ENCODE data around the gene CADM1.

Gene CADM1

GRCh38 chr11:115384236-115384635, 120.0 kb downstream of the CADM1 start:
- Histone ChIP-seq H3K36me3 (ENCODE audit: control insufficient read depth, insufficient read depth, low read length) (no peaks in the 10 kb centered on the region), H3K4me1 (ENCODE audit: control insufficient read depth, insufficient read depth, low read length) (peaks cover 6% of the 10 kb centered on the region), H3K9ac (ENCODE audit: low read depth, low read length) (no peak overlapping the region), H3K9me3 (ENCODE audit: control insufficient read depth, insufficient read depth, low read length) (no peaks in the 10 kb centered on the region), H3K27me3 (ENCODE audit: control insufficient read depth, insufficient read depth, low read length) (peaks cover 59% of the 10 kb centered on the region), H3K4me3 (ENCODE audit: low read depth, low read length) (no peak overlapping the region)

- Histone ChIP-seq H3K4me3 (ENCODE audit: low read depth, low read length) (no peak overlapping the region), H3K9ac (ENCODE audit: low read depth, low read length) (no peak overlapping the region), H3K27me3 (ENCODE audit: control insufficient read depth, insufficient read depth, low read length) (peaks cover 51% of the 10 kb centered on the region), H3K36me3 (ENCODE audit: control insufficient read depth, insufficient read depth, low read length) (no peaks in the 10 kb centered on the region), H3K4me1 (ENCODE audit: control insufficient read depth, insufficient read depth, low read length) (peaks cover 6% of the 10 kb centered on the region), H3K9me3 (ENCODE audit: control insufficient read depth, insufficient read depth, low read length) (no peaks in the 10 kb centered on the region)
Observed at GRCh38 chr11:115383431-115383830, 120.8 kb downstream of the CADM1 start.

DNA sequence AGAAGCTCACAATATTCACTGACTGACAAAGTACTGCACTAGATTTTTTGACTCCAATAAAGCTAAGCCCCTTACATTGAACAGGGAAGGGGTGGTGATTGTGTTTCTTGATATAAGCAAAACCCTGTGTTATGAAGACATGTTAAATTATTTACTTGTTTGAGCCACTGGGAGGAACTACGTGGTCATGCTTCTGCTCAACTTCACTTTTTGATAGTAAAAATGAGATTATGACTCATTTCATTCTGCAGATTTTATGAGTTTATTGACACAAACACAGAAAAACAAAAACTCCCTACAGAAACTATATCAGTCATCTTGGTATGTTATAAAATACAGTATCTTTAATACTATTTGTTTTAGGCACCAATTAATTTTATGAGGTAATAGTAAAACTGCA, 124.7 kb downstream of the CADM1 start:
- no peak overlapping the region for H3K4me3 ChIP-seq (ENCODE audit: low read depth, low read length)
- H3K27me3 ChIP-seq (ENCODE audit: control insufficient read depth, insufficient read depth, low read length): peaks cover 12% of the 10 kb centered on the region
- no peak overlapping the region for H3K9ac ChIP-seq (ENCODE audit: low read depth, low read length)
- H3K36me3 ChIP-seq (ENCODE audit: control insufficient read depth, insufficient read depth, low read length): no peaks in the 10 kb centered on the region
- H3K4me1 ChIP-seq (ENCODE audit: control insufficient read depth, insufficient read depth, low read length): peaks cover 6% of the 10 kb centered on the region
- H3K9me3 ChIP-seq (ENCODE audit: control insufficient read depth, insufficient read depth, low read length): no peaks in the 10 kb centered on the region

GRCh38 chr11:115378557-115378956, 125.7 kb downstream of the CADM1 start:
- no peaks in the 10 kb centered on the region for H3K36me3 ChIP-seq (ENCODE audit: control insufficient read depth, insufficient read depth, low read length)
- peaks cover 6% of the 10 kb centered on the region for H3K4me1 ChIP-seq (ENCODE audit: control insufficient read depth, insufficient read depth, low read length)
- no peak overlapping the region for H3K9ac ChIP-seq (ENCODE audit: low read depth, low read length)
- H3K4me3 ChIP-seq (ENCODE audit: low read depth, low read length): no peak overlapping the region
- H3K9me3 ChIP-seq (ENCODE audit: control insufficient read depth, insufficient read depth, low read length): no peaks in the 10 kb centered on the region
- peaks cover 4% of the 10 kb centered on the region for H3K27me3 ChIP-seq (ENCODE audit: control insufficient read depth, insufficient read depth, low read length)

DNA sequence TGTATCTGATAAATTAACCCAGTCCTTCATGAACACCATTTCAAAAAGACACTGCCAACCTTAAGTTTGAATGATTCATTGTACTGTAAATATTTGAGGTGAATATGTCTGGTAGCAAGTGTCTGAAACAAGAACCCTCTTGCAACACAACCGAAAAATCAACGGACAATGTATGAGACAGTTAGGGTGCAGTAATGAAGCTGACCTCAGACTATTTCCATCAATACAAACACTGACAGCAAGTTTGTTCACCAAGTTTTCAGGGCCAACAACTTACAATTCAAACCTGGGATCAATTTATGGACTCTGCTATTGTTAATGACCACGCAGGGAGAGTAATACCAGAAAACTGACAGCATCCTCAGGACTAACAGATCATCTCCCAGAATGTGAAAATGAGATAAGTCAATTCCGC, 126.3 kb downstream of the CADM1 start:
- H3K4me3 ChIP-seq (ENCODE audit: low read depth, low read length): no peak overlapping the region
- H3K9me3 ChIP-seq (ENCODE audit: control insufficient read depth, insufficient read depth, low read length): no peaks in the 10 kb centered on the region
- no peaks in the 10 kb centered on the region for H3K36me3 ChIP-seq (ENCODE audit: control insufficient read depth, insufficient read depth, low read length)
- H3K4me1 ChIP-seq (ENCODE audit: control insufficient read depth, insufficient read depth, low read length): peaks cover 6% of the 10 kb centered on the region
- no peaks in the 10 kb centered on the region for H3K27me3 ChIP-seq (ENCODE audit: control insufficient read depth, insufficient read depth, low read length)
- no peak overlapping the region for H3K9ac ChIP-seq (ENCODE audit: low read depth, low read length)

DNA sequence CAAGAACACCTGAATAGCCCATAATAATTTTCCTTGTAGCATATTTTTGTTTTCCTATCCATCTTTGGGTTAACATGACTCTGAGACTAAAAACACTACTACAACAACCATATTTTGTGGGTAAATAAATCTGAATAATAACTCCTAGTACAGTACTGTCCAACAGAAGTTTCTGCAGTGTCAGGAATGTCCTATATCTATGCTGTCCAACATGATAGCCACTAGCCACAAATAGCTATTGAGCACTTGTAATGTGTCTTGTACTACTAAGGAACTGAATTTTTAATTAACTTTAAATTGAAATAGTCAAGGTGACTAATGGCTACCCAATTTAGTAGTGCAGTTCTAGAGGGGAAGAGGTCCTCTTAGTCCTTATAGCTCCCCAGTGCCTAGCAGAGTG, 135.6 kb downstream of the CADM1 start:
- H3K36me3 ChIP-seq (ENCODE audit: control insufficient read depth, insufficient read depth, low read length): no peaks in the 10 kb centered on the region
- no peak overlapping the region for H3K4me3 ChIP-seq (ENCODE audit: low read depth, low read length)
- H3K4me1 ChIP-seq (ENCODE audit: control insufficient read depth, insufficient read depth, low read length): peaks cover 5% of the 10 kb centered on the region
- H3K27me3 ChIP-seq (ENCODE audit: control insufficient read depth, insufficient read depth, low read length): no peaks in the 10 kb centered on the region
- no peak overlapping the region for H3K9ac ChIP-seq (ENCODE audit: low read depth, low read length)
- no peaks in the 10 kb centered on the region for H3K9me3 ChIP-seq (ENCODE audit: control insufficient read depth, insufficient read depth, low read length)

- no peaks in the 10 kb centered on the region for H3K9me3 ChIP-seq (ENCODE audit: control insufficient read depth, insufficient read depth, low read length)
- H3K36me3 ChIP-seq (ENCODE audit: control insufficient read depth, insufficient read depth, low read length): no peaks in the 10 kb centered on the region
- H3K4me1 ChIP-seq (ENCODE audit: control insufficient read depth, insufficient read depth, low read length): peaks cover 5% of the 10 kb centered on the region
- no peaks in the 10 kb centered on the region for H3K27me3 ChIP-seq (ENCODE audit: control insufficient read depth, insufficient read depth, low read length)
- no peak overlapping the region for H3K9ac ChIP-seq (ENCODE audit: low read depth, low read length)
- no peak overlapping the region for H3K4me3 ChIP-seq (ENCODE audit: low read depth, low read length)
Observed at GRCh38 chr11:115366826-115367225, 137.4 kb downstream of the CADM1 start.

DNA sequence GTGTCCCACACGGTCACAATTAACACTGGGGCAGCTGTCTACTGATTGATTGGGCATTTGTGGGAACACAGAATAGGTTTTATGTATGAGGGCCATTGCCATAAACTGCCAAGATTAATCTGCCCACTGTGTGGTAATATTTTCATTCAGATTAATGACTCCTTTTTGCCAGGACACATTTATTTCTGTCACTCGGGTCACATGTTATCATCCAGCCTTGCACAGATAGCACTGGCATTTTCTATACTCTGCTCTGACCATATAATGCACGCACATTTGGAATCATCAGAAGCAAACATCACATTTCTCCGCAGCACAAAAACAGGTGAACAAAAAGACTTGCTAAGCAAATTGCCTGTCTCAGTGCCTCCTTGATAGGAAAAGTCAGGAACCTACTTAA, 138.3 kb downstream of the CADM1 start:
- H3K27me3 ChIP-seq (ENCODE audit: control insufficient read depth, insufficient read depth, low read length): no peaks in the 10 kb centered on the region
- no peaks in the 10 kb centered on the region for H3K9me3 ChIP-seq (ENCODE audit: control insufficient read depth, insufficient read depth, low read length)
- H3K4me1 ChIP-seq (ENCODE audit: control insufficient read depth, insufficient read depth, low read length): peaks cover 5% of the 10 kb centered on the region
- H3K9ac ChIP-seq (ENCODE audit: low read depth, low read length): no peak overlapping the region
- no peaks in the 10 kb centered on the region for H3K36me3 ChIP-seq (ENCODE audit: control insufficient read depth, insufficient read depth, low read length)
- no peak overlapping the region for H3K4me3 ChIP-seq (ENCODE audit: low read depth, low read length)

GRCh38 chr11:115364896-115365295, 139.3 kb downstream of the CADM1 start:
- Histone ChIP-seq H3K4me1 (ENCODE audit: control insufficient read depth, insufficient read depth, low read length) (peaks cover 5% of the 10 kb centered on the region), H3K9me3 (ENCODE audit: control insufficient read depth, insufficient read depth, low read length) (no peaks in the 10 kb centered on the region), H3K27me3 (ENCODE audit: control insufficient read depth, insufficient read depth, low read length) (no peaks in the 10 kb centered on the region), H3K9ac (ENCODE audit: low read depth, low read length) (no peak overlapping the region), H3K36me3 (ENCODE audit: control insufficient read depth, insufficient read depth, low read length) (no peaks in the 10 kb centered on the region), H3K4me3 (ENCODE audit: low read depth, low read length) (no peak overlapping the region)

GRCh38 chr11:115363921-115364320, 140.3 kb downstream of the CADM1 start:
- Histone ChIP-seq H3K9me3 (ENCODE audit: control insufficient read depth, insufficient read depth, low read length) (no peaks in the 10 kb centered on the region), H3K4me3 (ENCODE audit: low read depth, low read length) (no peak overlapping the region), H3K36me3 (ENCODE audit: control insufficient read depth, insufficient read depth, low read length) (no peaks in the 10 kb centered on the region), H3K4me1 (ENCODE audit: control insufficient read depth, insufficient read depth, low read length) (peaks cover 5% of the 10 kb centered on the region), H3K27me3 (ENCODE audit: control insufficient read depth, insufficient read depth, low read length) (no peaks in the 10 kb centered on the region), H3K9ac (ENCODE audit: low read depth, low read length) (no peak overlapping the region)

- no peaks in the 10 kb centered on the region for H3K36me3 ChIP-seq (ENCODE audit: control insufficient read depth, insufficient read depth, low read length)
- H3K9me3 ChIP-seq (ENCODE audit: control insufficient read depth, insufficient read depth, low read length): no peaks in the 10 kb centered on the region
- peaks cover 3% of the 10 kb centered on the region for H3K4me1 ChIP-seq (ENCODE audit: control insufficient read depth, insufficient read depth, low read length)
- H3K4me3 ChIP-seq (ENCODE audit: low read depth, low read length): no peak overlapping the region
- no peaks in the 10 kb centered on the region for H3K27me3 ChIP-seq (ENCODE audit: control insufficient read depth, insufficient read depth, low read length)
- H3K9ac ChIP-seq (ENCODE audit: low read depth, low read length): no peak overlapping the region
Observed at GRCh38 chr11:115363426-115363825, 140.8 kb downstream of the CADM1 start.

GRCh38 chr11:115362997-115363396, 141.2 kb downstream of the CADM1 start:
- H3K9me3 ChIP-seq (ENCODE audit: control insufficient read depth, insufficient read depth, low read length): no peaks in the 10 kb centered on the region
- no peak overlapping the region for H3K4me3 ChIP-seq (ENCODE audit: low read depth, low read length)
- no peaks in the 10 kb centered on the region for H3K36me3 ChIP-seq (ENCODE audit: control insufficient read depth, insufficient read depth, low read length)
- no peaks in the 10 kb centered on the region for H3K4me1 ChIP-seq (ENCODE audit: control insufficient read depth, insufficient read depth, low read length)
- no peak overlapping the region for H3K9ac ChIP-seq (ENCODE audit: low read depth, low read length)
- no peaks in the 10 kb centered on the region for H3K27me3 ChIP-seq (ENCODE audit: control insufficient read depth, insufficient read depth, low read length)

DNA sequence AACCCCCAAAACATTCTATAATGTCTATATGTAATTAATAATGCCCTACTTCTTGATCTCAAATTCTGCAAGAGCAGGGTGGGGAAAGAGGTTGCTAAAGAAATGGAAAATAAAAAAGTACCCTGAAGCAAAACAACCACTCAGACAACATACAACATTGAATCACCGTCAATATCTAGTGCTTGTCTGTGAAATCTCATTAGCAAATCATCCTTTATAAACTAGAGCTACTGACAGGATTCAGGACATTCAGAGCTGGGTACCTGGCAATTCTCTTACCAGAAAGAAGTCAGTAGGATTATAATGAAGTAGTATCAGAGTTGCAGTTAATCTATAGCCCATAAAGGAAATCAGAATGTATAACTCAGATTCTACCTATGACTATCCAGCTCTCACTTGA, 143.2 kb downstream of the CADM1 start:
- no peaks in the 10 kb centered on the region for H3K27me3 ChIP-seq (ENCODE audit: control insufficient read depth, insufficient read depth, low read length)
- H3K9me3 ChIP-seq (ENCODE audit: control insufficient read depth, insufficient read depth, low read length): no peaks in the 10 kb centered on the region
- H3K4me1 ChIP-seq (ENCODE audit: control insufficient read depth, insufficient read depth, low read length): no peaks in the 10 kb centered on the region
- H3K36me3 ChIP-seq (ENCODE audit: control insufficient read depth, insufficient read depth, low read length): no peaks in the 10 kb centered on the region
- no peak overlapping the region for H3K9ac ChIP-seq (ENCODE audit: low read depth, low read length)
- H3K4me3 ChIP-seq (ENCODE audit: low read depth, low read length): no peak overlapping the region
